SK-N-SH (cell line): ENCODE results near the gene ZNF627. TPM values are rescaled to one million over a fixed set of nuclear protein-coding genes. Genes with fewer than 3 reads are reported as not detected.
A peak's percentile ranks its signal among the peaks of the same experiment; 100 is the strongest.

Source experiments
- CTCF ChIA-PET: fragments of 300-600, 350-600 bp; formaldehyde crosslinking; extraction: SDS; loops from one replicate; lab custom pipeline; 2021; lab: Yijun Ruan, JAX
- POLR2A ChIA-PET: fragments of 350-600 bp; sonication (Branson Sonifier 250); formaldehyde crosslinking; extraction: SDS; loops from one replicate; lab custom pipeline; 2020; ENCODE audit warnings: antibody characterized with exemption, inconsistent platforms; lab: Yijun Ruan, JAX
- DNase-seq: peaks from one replicate; pipeline ENCODE4 v3.0.0; 2012
- H2AFZ ChIP-seq: fragments of 200-600 bp; sonication (generic); 2 replicates; pipeline ENCODE4 v1.8.1; 2016; ENCODE audit warnings: antibody characterized with exemption, mild to moderate bottlenecking, low read depth
- H3F3A ChIP-seq: fragments of 200-600 bp; sonication (generic); replicated peaks from 2 replicates; pipeline ENCODE3; 2016; ENCODE audit warnings: antibody characterized with exemption, mild to moderate bottlenecking; ENCODE audit not compliant: insufficient read depth
- H3K27ac ChIP-seq, 2 experiments: fragments of 200-500 bp in 1 of 2; fragments of 200-600 bp in 1 of 2; sonication (Bioruptor generic) in 1 of 2; sonication (generic), shearing (Covaris generic) in 1 of 2; 2 replicates each; pipeline versions ENCODE4 v1.5.1 to v1.6.1; 2014 to 2016; ENCODE audit warnings: low read depth in 2 of 2, inconsistent platforms in 1 of 2, low read length in 1 of 2, mild to moderate bottlenecking in 1 of 2, mixed read lengths in 1 of 2
- H3K27me3 ChIP-seq: fragments of 200-600 bp; sonication (generic), shearing (Covaris generic); 2 replicates; pipeline ENCODE4 v1.6.1; 2016; ENCODE audit warnings: mixed run types; ENCODE audit not compliant: insufficient read depth
- H3K36me3 ChIP-seq, 2 experiments: fragments of 200-500 bp in 1 of 2; fragments of 200-600 bp in 1 of 2; sonication (Bioruptor generic) in 1 of 2; sonication (generic) in 1 of 2; replicated peaks in 1 of 2; 2 replicates each; pipeline versions ENCODE3 to v1.5.1; 2014 to 2016; ENCODE audit warnings: low read length in 1 of 2, mild to moderate bottlenecking in 1 of 2; ENCODE audit not compliant: insufficient read depth in 2 of 2, control insufficient read depth in 1 of 2
- H3K4me1 ChIP-seq, 2 experiments: fragments of 200-500 bp in 1 of 2; fragments of 200-600 bp in 1 of 2; sonication (Bioruptor generic) in 1 of 2; sonication (generic), shearing (Covaris generic) in 1 of 2; 2 replicates each; pipeline versions ENCODE4 v1.5.1 to v1.6.1; 2014 to 2016; ENCODE audit warnings: low read depth in 1 of 2, low read length in 1 of 2, mixed run types in 1 of 2; ENCODE audit not compliant: insufficient read depth in 2 of 2, control insufficient read depth in 1 of 2
- H3K4me2 ChIP-seq: fragments of 200-600 bp; sonication (generic), shearing (Covaris generic); 2 replicates; pipeline ENCODE4 v1.6.1; 2017; ENCODE audit warnings: mixed run types
- H3K4me3 ChIP-seq, 2 experiments: fragments of 200-500 bp in 1 of 2; fragments of 200-600 bp in 1 of 2; sonication (Bioruptor generic) in 1 of 2; sonication (generic), shearing (Covaris generic) in 1 of 2; 2 replicates each; pipeline versions ENCODE4 v1.5.1 to v1.8.1; 2014 to 2016; ENCODE audit warnings: low read depth in 2 of 2, inconsistent platforms in 1 of 2, low read length in 1 of 2, mild to moderate bottlenecking in 1 of 2, mixed read lengths in 1 of 2, moderate library complexity in 1 of 2
- H3K79me2 ChIP-seq: fragments of 200-600 bp; sonication (generic); 2 replicates; pipeline ENCODE4 v1.8.1; 2017; ENCODE audit warnings: mild to moderate bottlenecking; ENCODE audit not compliant: insufficient read depth
- H3K9ac ChIP-seq: fragments of 200-600 bp; sonication (generic); 2 replicates; pipeline ENCODE4 v1.6.1; 2017; ENCODE audit warnings: mixed run types
- H3K9me2 ChIP-seq: fragments of 200-600 bp; sonication (generic); 2 replicates; pipeline ENCODE4 v1.6.1; 2017; ENCODE audit warnings: mixed run types
- H3K9me3 ChIP-seq: fragments of 200-600 bp; sonication (generic); 2 replicates; pipeline ENCODE4 v1.6.1; 2017; ENCODE audit warnings: mixed run types, mild to moderate bottlenecking, moderate library complexity
- H4K20me1 ChIP-seq: fragments of 200-600 bp; sonication (generic); 2 replicates; pipeline ENCODE4 v1.6.1; 2017; ENCODE audit warnings: mild to moderate bottlenecking, mixed run types; ENCODE audit not compliant: insufficient read depth
- FOSL2 ChIP-seq: IDR thresholded peaks from 2 replicates; pipeline ENCODE4 v1.4.0; 2012; ENCODE audit warnings: low read depth, mild to moderate bottlenecking, moderate library complexity, borderline replicate concordance
- FOXJ3 ChIP-seq: sonication (generic); formaldehyde crosslinking; IDR thresholded peaks from 2 replicates; pipeline ENCODE4 v1.5.1; 2020; ENCODE audit warnings: mild to moderate bottlenecking, missing genetic modification reagents
- GABPA ChIP-seq: IDR thresholded peaks from 2 replicates; pipeline ENCODE4 v1.4.0; 2012; ENCODE audit warnings: low read depth, mild to moderate bottlenecking
- MXI1 ChIP-seq: IDR thresholded peaks from 2 replicates; pipeline ENCODE4 v1.6.1; 2012; ENCODE audit warnings: mild to moderate bottlenecking, low read depth, low read length, improper control_type of control experiment
- PBX3 ChIP-seq: IDR thresholded peaks from 2 replicates; pipeline ENCODE4; 2012
- RAD21 ChIP-seq: IDR thresholded peaks from 2 replicates; pipeline ENCODE4 v1.6.1; 2012; ENCODE audit warnings: mild to moderate bottlenecking, low read length
- RCOR1 ChIP-seq: fragments of 150-350 bp; IDR thresholded peaks from 2 replicates; pipeline ENCODE4 v1.6.1; 2017; ENCODE audit warnings: antibody characterized with exemption, low read length
- WGBS: methylation state at CpG from one replicate; pipeline ENCODE4 v1.1.6; 2017; ENCODE audit warnings: low lambda C conversion rate; 5-methylcytosine and 5-hydroxymethylcytosine counted together
- polyA plus RNA-seq, 3 experiments: library from polyadenylated mRNA; depleted of rRNA; stranded (reverse); fragments of >200 nt; gene quantifications; 2 replicates each; pipeline ENCODE4 v1.2.3, GENCODE V29; 2012
- TF ChIP-seq, protein P1 (sequence below): fragments of 200-600 bp; sonication (generic); IDR thresholded peaks from 2 replicates; pipeline ENCODE4 v1.6.1; 2017; ENCODE audit warnings: antibody characterized with exemption, mild to moderate bottlenecking, moderate library complexity
- TF ChIP-seq, protein P2 (sequence below): IDR thresholded peaks from 2 replicates; pipeline ENCODE4 v1.6.1; 2012; ENCODE audit warnings: mild to moderate bottlenecking, low read depth, low read length, moderate library complexity

The ZNF627 gene
- polyA plus RNA-seq, 1 of the 3 experiments (the other 2 are of a cell fraction), result 5.8 TPM

GRCh38 chr19:11549386-11549953 is 47.8 kb upstream of the ZNF627 start:
- peaks cover 0 to 21% of the 10 kb centered on the region in 2 experiments for H3K36me3 ChIP-seq
- H3F3A ChIP-seq, result no peaks in the 10 kb centered on the region
- H3K4me3 ChIP-seq, result no peak overlapping the region
- no peak overlapping the region for H3K4me2 ChIP-seq
- H3K27me3 ChIP-seq, result no peaks in the 10 kb centered on the region
- POLR2A ChIA-PET, result no interaction called here
- no peak overlapping the region for H3K9ac ChIP-seq
- no peaks in the 10 kb centered on the region for H3K9me3 ChIP-seq
- no peak for DNase-seq
- no peak overlapping the region for H3K27ac ChIP-seq
- H4K20me1 ChIP-seq, result no peaks in the 10 kb centered on the region
- CTCF ChIA-PET, result interaction anchor here (2.0 kb wide), 1 partner anchor 13 kb away, joined by 6 read pairs; no protein-coding TSS in a partner anchor
- no peaks in the 10 kb centered on the region for H3K9me2 ChIP-seq
- 80% methylated on average over 3 of the region's 24 CpGs for WGBS
- no peak overlapping the region for H2AFZ ChIP-seq
- 0 out of 2 replicates have a peak, but pooled peaks cover 4% of the 10 kb centered on the region for H3K79me2 ChIP-seq
- TF ChIP-seq GABPA (no peak), MXI1 (no peak)
- no peaks in the 10 kb centered on the region for H3K4me1 ChIP-seq

- no peak for TF ChIP-seq PBX3
- Histone ChIP-seq H3K9ac (no peak overlapping the region), H3K27me3 (no peaks in the 10 kb centered on the region), H3K9me2 (no peaks in the 10 kb centered on the region), H3K79me2 (peaks cover 10% of the 10 kb centered on the region; the same call in 1 of the 2 replicates), H4K20me1 (0 out of 2 replicates have a peak, but pooled peaks cover under 1% of the 10 kb centered on the region), H3K36me3 (peaks cover under 1 to 21% of the 10 kb centered on the region in 2 experiments), H3K4me3 (no peak overlapping the region), H3K9me3 (no peaks in the 10 kb centered on the region), H3K4me1 (no peaks in the 10 kb centered on the region), H3F3A (no peaks in the 10 kb centered on the region), H3K4me2 (no peak overlapping the region), H3K27ac (no peak overlapping the region), H2AFZ (no peak overlapping the region)
- ChIA-PET POLR2A (no interaction called here), CTCF (interaction anchor here (2.0 kb wide), 1 partner anchor 14 kb away, joined by 6 read pairs; no protein-coding TSS in a partner anchor)
- 97% methylated on average over 8 of the region's 8 CpGs for WGBS
- no peak for DNase-seq
These were observed 47.0 kb upstream of the ZNF627 start for GRCh38 chr19:11550265-11550664.

GRCh38 chr19:11551603-11552235 is 45.6 kb upstream of the ZNF627 start:
- Histone ChIP-seq H2AFZ (no peak overlapping the region), H3K9ac (no peak overlapping the region), H3K9me3 (no peaks in the 10 kb centered on the region), H3K27ac (no peak overlapping the region), H3K4me1 (no peaks in the 10 kb centered on the region; a peak in 1 of 4 replicates), H3K27me3 (no peaks in the 10 kb centered on the region), H3K9me2 (no peaks in the 10 kb centered on the region), H3K79me2 (peaks cover 25% of the 10 kb centered on the region), H4K20me1 (peaks cover 13% of the 10 kb centered on the region), H3F3A (no peaks in the 10 kb centered on the region), H3K36me3 (peaks cover 3 to 21% of the 10 kb centered on the region in 2 experiments), H3K4me3 (no peak overlapping the region), H3K4me2 (no peak overlapping the region)
- WGBS, result 90% methylated on average over 19 of the region's 26 CpGs
- DNase-seq, result peak; percentile 78
- ChIA-PET CTCF (interaction anchor here (0.7 to 2.0 kb wide), 5 partner anchors 9 to 116 kb away, joined by 3 to 10 read pairs (median 5); partner anchors contain the start of gene PRKCSH), POLR2A (interaction anchor here (0.5 to 1.7 kb wide), 4 partner anchors 21 to 46 kb away, joined by 3 to 4 read pairs (median 4); no protein-coding TSS in a partner anchor)
- TF ChIP-seq, protein P1, sequence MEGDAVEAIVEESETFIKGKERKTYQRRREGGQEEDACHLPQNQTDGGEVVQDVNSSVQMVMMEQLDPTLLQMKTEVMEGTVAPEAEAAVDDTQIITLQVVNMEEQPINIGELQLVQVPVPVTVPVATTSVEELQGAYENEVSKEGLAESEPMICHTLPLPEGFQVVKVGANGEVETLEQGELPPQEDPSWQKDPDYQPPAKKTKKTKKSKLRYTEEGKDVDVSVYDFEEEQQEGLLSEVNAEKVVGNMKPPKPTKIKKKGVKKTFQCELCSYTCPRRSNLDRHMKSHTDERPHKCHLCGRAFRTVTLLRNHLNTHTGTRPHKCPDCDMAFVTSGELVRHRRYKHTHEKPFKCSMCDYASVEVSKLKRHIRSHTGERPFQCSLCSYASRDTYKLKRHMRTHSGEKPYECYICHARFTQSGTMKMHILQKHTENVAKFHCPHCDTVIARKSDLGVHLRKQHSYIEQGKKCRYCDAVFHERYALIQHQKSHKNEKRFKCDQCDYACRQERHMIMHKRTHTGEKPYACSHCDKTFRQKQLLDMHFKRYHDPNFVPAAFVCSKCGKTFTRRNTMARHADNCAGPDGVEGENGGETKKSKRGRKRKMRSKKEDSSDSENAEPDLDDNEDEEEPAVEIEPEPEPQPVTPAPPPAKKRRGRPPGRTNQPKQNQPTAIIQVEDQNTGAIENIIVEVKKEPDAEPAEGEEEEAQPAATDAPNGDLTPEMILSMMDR, result peak; percentile 50
- TF ChIP-seq, protein P2, sequence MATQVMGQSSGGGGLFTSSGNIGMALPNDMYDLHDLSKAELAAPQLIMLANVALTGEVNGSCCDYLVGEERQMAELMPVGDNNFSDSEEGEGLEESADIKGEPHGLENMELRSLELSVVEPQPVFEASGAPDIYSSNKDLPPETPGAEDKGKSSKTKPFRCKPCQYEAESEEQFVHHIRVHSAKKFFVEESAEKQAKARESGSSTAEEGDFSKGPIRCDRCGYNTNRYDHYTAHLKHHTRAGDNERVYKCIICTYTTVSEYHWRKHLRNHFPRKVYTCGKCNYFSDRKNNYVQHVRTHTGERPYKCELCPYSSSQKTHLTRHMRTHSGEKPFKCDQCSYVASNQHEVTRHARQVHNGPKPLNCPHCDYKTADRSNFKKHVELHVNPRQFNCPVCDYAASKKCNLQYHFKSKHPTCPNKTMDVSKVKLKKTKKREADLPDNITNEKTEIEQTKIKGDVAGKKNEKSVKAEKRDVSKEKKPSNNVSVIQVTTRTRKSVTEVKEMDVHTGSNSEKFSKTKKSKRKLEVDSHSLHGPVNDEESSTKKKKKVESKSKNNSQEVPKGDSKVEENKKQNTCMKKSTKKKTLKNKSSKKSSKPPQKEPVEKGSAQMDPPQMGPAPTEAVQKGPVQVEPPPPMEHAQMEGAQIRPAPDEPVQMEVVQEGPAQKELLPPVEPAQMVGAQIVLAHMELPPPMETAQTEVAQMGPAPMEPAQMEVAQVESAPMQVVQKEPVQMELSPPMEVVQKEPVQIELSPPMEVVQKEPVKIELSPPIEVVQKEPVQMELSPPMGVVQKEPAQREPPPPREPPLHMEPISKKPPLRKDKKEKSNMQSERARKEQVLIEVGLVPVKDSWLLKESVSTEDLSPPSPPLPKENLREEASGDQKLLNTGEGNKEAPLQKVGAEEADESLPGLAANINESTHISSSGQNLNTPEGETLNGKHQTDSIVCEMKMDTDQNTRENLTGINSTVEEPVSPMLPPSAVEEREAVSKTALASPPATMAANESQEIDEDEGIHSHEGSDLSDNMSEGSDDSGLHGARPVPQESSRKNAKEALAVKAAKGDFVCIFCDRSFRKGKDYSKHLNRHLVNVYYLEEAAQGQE, result no peak
- TF ChIP-seq FOSL2, result no peak
- TF ChIP-seq FOXJ3 (CRISPR knock-in tag), result no peak
- TF ChIP-seq RAD21, result peak; percentile 37; the same call in 1 of the 2 replicates
- TF ChIP-seq RCOR1, result no peak
